GM21825 (cell line): ENCODE measurements around the gene TNFRSF14.

ENCODE experiments used
- ATAC-seq: cut with Tn5 transposase; IDR thresholded peaks from one replicate; pipeline ENCODE4 v1.9.1; 2021; ENCODE audit warnings: mild to moderate bottlenecking, moderate library complexity; ENCODE audit not compliant: unreplicated experiment

TNFRSF14 gene

DNA sequence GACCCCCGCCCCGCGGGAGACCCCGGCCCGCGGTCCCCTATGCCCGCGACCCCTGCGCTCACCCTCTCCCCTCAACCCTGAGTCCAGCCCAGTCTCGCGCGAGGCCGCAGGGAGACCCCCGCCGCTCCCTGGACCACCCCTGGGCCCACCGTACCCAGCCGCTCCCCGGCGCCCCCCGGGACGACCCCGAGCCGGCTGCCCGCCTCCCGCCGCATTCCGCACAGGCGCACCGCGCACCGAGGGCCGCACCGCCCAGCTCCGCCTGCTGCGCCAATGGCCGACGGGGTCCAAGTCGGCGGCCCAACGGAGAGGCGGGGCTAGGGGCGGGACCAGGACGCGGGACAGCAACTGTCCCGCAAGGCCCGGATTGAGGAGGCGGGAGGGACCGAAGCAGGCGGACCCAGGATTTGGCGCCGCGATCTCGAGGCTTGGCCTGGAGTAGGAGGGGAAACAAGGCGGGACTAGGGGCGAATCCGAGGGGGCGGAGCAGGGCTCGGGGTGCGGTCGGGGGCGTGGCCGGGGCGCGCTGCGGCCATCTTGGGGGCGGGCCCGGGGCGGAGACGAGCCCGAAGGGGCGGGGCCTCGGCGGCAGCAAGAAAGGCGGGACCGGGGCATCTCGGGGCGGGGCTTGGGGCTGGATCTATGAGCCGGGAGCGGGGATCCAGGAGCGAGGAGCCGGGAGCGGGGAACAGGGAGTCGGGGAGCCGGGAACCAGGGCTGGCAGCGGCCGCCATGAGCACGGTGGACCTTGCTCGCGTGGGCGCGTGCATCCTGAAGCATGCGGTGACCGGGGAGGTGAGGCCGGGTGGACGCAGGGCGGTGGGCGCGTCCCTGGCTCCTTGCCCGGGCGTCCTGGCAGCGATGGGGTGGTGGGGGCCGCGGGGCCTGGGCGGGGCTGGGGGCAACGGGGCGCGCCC, 30.2 kb downstream of the TNFRSF14 start, which contains the start of gene PRXL2B:
PRXL2B (plus strand) TSS at position 624 of the 917 bp plus-strand sequence; CDS start at position 733, 109 bp downstream.
- ATAC-seq = peak; percentile 56

DNA sequence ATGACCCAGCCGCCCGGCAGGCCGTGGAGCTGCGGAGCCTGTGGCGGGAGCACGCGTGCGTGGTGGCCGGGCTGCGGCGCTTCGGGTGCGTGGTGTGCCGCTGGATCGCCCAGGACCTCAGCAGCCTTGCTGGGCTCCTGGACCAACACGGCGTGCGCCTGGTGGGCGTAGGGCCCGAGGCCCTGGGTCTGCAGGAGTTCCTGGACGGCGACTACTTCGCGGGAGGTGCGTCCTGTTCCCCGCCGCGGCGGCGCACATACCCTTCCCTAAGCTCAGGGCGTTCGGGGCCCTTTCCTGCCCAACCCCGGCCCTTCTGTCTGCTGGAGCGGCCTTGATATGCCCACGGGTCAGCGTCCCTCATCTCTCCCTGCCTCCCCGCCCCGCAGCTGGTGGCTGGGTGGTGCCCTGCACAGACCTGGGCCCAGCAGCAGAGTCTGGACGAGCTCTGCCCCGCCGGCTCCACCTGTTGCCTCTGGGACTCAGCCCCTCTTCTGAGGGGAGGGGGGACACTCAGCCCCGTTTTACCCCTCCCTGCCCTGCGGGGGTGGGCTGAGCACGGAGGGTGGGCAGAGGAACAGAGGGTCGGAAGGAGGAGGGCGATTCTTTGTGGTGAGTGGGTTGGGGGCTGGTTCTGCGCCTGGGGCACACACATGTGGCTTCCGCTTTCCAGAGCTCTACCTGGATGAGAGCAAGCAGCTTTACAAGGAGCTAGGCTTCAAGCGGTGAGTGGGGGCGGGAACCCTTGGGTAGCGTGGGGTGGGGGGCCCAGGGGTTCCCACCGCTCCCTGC, 31.1 kb downstream of the TNFRSF14 start:
- no peak for ATAC-seq

- ATAC-seq = no peak
Measured at GRCh38 chr1:2587860-2588571, 31.8 kb downstream of the TNFRSF14 start.

DNA sequence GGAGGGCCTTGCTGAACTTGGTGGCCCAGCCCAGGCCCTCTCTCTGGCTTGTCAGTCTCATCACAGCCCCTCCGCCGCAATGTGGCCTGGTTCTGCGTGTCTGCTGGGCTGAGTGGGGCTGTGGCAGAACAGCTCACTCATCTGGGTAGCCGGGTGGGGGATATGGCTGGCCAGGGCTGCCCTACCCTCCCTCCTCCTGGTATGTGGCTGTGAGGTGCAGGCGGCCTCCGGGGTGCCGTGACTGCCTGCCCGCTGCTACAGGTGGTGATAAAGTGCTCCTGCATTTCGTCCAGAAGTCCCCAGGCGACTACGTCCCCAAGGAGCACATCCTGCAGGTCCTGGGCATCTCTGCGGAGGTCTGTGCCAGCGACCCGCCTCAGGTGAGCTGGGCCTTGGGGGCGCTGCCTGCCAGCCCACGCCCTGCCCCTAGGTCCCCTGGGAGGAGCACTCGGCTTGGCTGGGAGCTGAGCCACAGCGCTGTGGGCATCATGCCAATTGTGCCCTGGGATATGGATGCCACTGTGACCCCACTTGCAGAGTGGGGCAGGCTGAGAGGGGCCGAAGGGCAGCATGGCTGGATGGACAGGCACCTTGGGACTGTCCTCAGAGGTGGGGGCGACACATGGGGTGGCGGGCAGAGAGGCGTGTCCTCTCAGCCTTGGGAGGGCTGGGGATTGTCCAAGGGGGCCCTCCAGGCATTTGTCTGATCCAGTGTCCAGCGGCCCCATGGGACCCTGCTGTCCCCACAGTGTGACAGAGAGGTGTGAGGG, 32.7 kb downstream of the TNFRSF14 start:
- ATAC-seq = no peak

DNA sequence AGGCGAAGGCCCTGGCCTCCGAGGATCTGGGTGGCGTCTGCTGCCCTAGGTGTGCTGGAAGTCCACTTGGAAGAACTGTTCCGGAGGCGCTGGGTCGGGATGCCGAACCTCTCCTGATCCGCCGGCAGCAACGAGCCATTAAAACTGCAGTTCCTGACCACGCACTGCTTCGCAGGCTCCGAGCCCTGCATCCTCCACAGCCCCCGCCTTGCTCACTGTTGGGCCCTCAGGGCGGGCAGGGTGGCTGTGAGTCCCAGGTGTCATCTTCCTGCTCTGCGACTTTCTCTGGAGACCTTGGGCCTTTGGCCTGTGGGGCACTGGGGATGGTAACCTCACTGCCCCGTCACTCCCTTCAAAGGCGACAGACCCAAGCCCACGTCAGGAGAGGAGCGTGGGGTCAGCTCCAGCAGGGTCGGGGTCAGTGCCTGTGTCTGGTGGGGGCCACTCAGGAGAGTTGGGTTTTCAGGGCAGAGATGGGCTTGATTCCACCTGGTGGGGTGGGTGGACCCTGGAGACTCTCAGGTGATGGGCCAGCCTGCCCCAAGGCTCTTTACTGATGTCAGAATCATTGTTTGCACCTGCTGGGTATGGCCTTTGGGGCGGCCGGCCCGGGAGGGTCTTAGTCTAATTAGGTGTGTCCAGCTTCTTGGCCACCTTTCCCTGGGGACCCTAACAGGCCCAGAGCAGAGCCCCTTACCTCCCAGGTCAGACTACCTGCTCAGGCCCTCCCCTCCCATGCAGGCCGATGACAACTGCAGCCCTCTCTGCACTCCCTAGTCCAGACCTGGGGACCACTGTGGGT, 33.5 kb downstream of the TNFRSF14 start:
- ATAC-seq = no peak

DNA sequence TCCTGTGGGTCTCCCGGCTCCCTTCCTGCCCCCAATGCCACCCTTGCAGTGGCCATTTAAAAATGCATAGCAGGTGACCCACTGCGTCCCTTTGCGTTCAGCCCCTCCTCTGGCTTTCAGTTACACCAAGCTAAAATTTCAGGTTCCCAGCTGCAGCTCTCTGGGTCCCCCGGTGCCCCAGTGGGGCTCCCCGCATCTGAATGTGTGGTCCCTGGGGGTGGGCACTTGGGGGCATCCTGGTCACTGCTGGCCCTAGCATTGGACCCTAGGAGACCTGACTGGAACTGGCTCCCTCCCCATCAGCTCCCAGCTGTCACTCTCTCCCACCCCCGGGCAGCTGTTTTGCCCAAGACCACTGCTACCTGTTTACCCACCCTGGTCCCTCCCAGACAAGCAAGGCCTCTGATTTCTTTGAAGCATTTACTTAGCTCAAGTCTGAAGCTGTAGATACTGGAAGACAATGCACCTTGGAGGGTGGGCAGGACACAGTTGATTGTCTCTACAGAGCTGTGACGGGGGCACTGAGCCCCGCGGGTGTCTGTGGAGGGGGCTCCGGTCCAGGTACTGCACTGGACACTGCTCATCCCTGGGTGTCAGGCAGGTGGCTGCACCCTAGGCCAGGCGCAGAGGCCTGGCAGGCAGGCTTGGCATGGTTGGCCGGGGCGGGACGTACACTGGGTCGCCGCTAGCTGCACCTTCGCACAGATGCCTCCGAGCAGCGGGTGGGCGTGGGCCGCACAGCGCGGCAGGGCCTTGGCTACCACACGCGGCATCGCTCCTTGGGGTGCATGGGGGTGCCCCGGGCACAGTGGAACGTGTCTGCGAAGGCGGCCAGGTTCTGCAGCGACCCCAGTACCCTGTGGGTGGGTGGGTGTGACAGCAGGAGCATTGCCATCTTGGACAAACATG, 34.3 kb downstream of the TNFRSF14 start:
- no peak for ATAC-seq

DNA sequence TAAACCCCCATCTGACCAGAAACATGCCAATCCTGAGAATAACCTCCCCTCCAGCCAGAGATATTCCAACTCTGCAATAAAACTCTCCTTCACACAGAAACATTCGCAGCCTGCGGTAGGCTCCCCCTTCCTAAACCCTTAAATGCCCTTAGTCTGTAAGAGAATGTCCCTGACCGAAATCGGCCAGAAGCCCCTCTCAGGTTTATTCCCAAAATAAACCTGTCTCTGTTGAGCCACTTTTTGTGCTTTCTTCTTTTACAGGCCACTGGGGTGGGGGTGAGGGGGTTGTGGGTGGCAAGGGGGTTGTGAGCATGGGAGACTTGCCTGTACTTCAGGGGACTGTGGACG, 35.0 kb downstream of the TNFRSF14 start:
- ATAC-seq = no peak

GRCh38 chr1:2591581-2592261, 35.5 kb downstream of the TNFRSF14 start:
- ATAC-seq = no peak

GRCh38 chr1:2592672-2593071, 36.5 kb downstream of the TNFRSF14 start:
- no peak for ATAC-seq

- ATAC-seq = no peak
Measured at GRCh38 chr1:2593251-2593878, 37.2 kb downstream of the TNFRSF14 start.

DNA sequence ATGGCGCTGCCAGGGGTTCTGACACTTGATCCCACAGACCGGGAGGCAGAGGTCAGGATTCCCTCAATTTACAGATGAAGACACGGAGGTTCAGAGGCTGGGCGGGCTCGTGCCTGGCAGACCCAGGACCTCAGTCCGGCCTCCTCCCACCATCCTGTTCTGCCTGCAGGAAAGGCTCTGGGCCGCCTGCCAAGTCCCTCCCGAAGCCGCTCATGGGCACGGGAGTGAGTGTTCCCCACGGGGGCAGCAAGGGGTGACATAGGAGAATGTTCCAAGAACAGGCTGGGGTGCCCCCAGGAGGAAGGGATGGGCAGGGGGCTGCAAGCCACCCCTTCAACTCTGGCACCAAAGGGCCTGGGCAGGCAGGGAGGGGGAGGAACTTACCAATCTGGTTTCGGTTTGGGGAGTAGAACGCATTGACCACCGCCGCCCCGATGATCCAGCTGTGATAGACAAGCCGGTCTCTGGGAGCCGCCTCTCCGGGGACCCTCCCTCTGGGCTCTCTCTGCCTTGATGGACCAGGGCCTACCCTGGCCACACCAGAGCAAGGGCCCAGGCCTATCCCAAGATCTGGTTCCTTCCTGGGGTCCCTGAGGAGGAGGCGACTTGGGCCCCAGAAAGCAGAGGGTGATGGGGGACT, 38.0 kb downstream of the TNFRSF14 start:
- no peak for ATAC-seq

DNA sequence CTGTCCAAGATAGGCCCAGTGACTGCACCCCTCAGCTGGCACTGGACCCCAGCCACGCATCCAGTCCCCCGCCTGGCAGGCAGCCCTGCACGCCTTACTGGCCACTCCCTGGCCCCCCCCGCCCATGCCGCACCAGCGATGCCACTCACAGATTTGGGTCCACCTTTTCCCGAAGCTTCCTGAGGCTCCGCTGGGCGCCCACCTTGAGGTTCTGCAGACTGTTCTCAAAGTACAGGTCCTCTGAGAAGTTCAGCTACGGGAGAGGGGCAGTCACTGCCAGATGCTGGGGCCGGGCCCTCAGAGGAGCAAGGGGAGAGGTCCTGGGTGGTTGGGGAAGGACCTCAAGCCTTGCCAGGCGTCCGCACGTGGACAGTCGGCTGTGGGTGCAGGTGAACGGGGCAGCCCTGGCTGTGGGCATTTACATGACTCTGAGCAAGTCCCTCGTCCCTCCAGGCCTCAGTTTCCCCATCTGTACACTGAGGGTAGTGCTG, 38.5 kb downstream of the TNFRSF14 start:
- no peak for ATAC-seq

DNA sequence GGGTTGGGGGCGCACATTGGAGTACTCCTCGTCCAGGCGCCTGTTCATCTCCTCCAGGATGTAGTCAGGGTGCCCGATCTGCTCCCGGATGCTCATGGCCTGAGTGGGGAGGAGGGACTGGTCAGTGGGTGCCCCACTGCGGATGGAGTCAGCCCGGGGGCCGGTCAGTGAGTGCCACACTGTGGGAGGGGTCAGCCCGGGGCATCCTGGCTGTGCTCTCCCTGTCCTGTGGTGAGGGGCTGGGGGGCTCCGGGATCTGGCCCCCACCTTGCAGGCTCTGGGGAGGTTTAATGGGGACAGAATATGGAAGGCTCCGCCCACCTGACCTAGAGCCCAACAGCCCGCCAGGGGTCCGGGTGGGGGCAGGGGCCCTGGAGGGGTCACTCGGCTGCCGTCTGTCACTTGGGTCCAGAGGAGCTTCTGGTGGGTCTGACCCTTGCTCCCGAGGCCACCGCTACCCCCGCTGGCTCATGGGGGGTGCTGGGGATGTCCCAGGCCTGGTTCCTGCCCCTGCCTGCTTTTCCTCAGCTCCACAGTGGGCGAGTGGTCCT, 39.2 kb downstream of the TNFRSF14 start:
- ATAC-seq = no peak

DNA sequence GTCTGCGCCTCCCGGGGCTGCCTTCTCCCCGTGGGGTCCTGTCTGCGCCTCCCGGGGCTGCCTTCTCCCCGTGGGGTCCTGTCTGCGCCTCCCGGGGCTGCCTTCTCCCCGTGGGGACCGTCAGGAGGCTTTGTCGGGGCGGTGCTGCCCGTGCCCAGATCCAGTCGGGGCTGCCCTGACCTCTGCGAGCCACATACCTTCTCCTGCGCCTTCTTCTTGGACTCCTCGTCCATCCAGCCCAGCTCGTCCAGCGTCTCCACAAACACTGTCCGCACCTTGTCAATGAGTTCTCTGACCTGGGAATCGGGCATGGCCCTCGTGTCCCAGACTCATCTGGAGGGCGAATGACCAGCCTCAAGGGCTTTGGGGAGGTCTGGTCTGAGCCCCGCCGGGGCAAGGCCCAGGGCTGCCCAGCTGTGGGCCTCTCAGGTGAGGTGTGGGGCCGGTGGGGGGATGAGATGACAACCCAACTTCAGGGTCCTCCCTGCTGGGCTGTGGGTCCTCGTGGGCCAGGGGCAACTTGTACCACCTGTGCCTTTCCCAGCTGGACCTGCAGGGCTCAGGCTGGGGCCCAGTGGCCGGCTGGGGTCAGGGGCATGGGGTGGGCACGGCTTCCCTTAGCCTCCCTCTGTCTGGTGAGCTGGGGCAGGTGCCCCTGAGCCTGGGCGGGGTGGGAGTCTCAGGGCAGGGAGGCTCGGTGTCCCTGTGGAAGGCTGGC, 39.8 kb downstream of the TNFRSF14 start:
- ATAC-seq = no peak

GRCh38 chr1:2596530-2597333, 40.6 kb downstream of the TNFRSF14 start:
- ATAC-seq = no peak
